GM12892 (cell line): Measurements from ENCODE around the gene CASKIN1.

Experiments used
- DNase-seq: peaks from one replicate; pipeline ENCODE4 v3.0.0; 2011; ENCODE audit not compliant: insufficient read length
- FAIRE-seq: peaks from 2 replicates; lab custom pipeline; 2011; peaks lifted over from hg19 to GRCh38; lab: Jason Lieb, UNC
- POLR2A ChIP-seq: IDR thresholded peaks from 2 replicates; pipeline ENCODE4 v1.6.1; 2011; ENCODE audit warnings: low read depth, low read length, control low read depth
- POLR2AphosphoS5 ChIP-seq: IDR thresholded peaks from 2 replicates; pipeline ENCODE4 v1.6.1; 2011; ENCODE audit warnings: low read depth, low read length, control low read depth
- TAF1 ChIP-seq: IDR thresholded peaks from 2 replicates; pipeline ENCODE4 v1.6.1; 2011; ENCODE audit warnings: low read depth, mild to moderate bottlenecking, control low read depth, low read length, borderline replicate concordance

CASKIN1 gene

GRCh38 chr16:2177561-2177960 is 18.8 kb downstream of the CASKIN1 start:
- DNase-seq: no peak
- FAIRE-seq: no peak
- TF ChIP-seq POLR2A (no peak), POLR2AphosphoS5 (no peak), TAF1 (no peak)

GRCh38 chr16:2177101-2177500 is 19.3 kb downstream of the CASKIN1 start:
- TF ChIP-seq POLR2A: no peak
- TF ChIP-seq TAF1: no peak
- TF ChIP-seq POLR2AphosphoS5: no peak
- no peak for FAIRE-seq
- no peak for DNase-seq

GRCh38 chr16:2176047-2176446 is 20.4 kb downstream of the CASKIN1 start:
- FAIRE-seq (no peak), DNase-seq (no peak)
- TF ChIP-seq POLR2AphosphoS5 (no peak), POLR2A (no peak), TAF1 (no peak)

- FAIRE-seq: no peak
- no peak for DNase-seq
- TF ChIP-seq POLR2A (no peak), TAF1 (no peak), POLR2AphosphoS5 (no peak)
These were observed 21.0 kb downstream of the CASKIN1 start for GRCh38 chr16:2175454-2175853.

GRCh38 chr16:2174396-2175131 is 21.8 kb downstream of the CASKIN1 start:
- TF ChIP-seq POLR2A (no peak), TAF1 (no peak), POLR2AphosphoS5 (no peak)
- no peak for FAIRE-seq

GRCh38 chr16:2173916-2174315 is 22.5 kb downstream of the CASKIN1 start:
- no peak for DNase-seq
- TF ChIP-seq TAF1 (no peak), POLR2AphosphoS5 (no peak)

More at GRCh38 chr16:2174396-2175131, 21.8 kb downstream of the CASKIN1 start:
- DNase-seq: no peak

GRCh38 chr16:2173366-2173765 is 23.0 kb downstream of the CASKIN1 start:
- FAIRE-seq (no peak), DNase-seq (no peak)
- no peak for TF ChIP-seq POLR2A
- TF ChIP-seq TAF1: no peak
- TF ChIP-seq POLR2AphosphoS5: no peak

More at GRCh38 chr16:2173916-2174315, 22.5 kb downstream of the CASKIN1 start:
- FAIRE-seq: no peak

GRCh38 chr16:2172688-2173335 is 23.6 kb downstream of the CASKIN1 start:
- TF ChIP-seq POLR2AphosphoS5 (no peak), POLR2A (no peak), TAF1 (no peak)
- FAIRE-seq (no peak), DNase-seq (no peak)

- no peak for TF ChIP-seq POLR2A
- no peak for TF ChIP-seq TAF1
- TF ChIP-seq POLR2AphosphoS5: no peak
- no peak for FAIRE-seq
- no peak for DNase-seq
These were observed 24.7 kb downstream of the CASKIN1 start for GRCh38 chr16:2171601-2172178.

- TF ChIP-seq POLR2AphosphoS5 (no peak), TAF1 (no peak), POLR2A (no peak)
- no peak for FAIRE-seq
- DNase-seq: no peak
These were observed 25.6 kb downstream of the CASKIN1 start for GRCh38 chr16:2170587-2171435.

GRCh38 chr16:2170080-2170479 is 26.3 kb downstream of the CASKIN1 start:
- no peak for DNase-seq
- no peak for FAIRE-seq

More at GRCh38 chr16:2170080-2170479, 26.3 kb downstream of the CASKIN1 start:
- TF ChIP-seq POLR2AphosphoS5: no peak
- no peak for TF ChIP-seq TAF1
- no peak for TF ChIP-seq POLR2A
